Spleen (tissue), 11 donors: ENCODE results near the gene KCNC4. TPM values are rescaled to one million over a fixed set of nuclear protein-coding genes. Genes with fewer than 3 reads are reported as not detected.

Experiments
- DNase-seq: peaks from one replicate; pipeline ENCODE4 v3.0.0-alpha.2; 2020
- H3K27ac ChIP-seq, 8 donors: fragments of 200-600 bp; sonication (generic) in 7 of 8; 1 replicate in 4 of 8; 2 replicates in 4 of 8; pipeline versions ENCODE4 v1.5.0 to v1.8.0; 2016 to 2021; ENCODE audit warnings: inconsistent platforms in 4 of 8, mild to moderate bottlenecking in 4 of 8, moderate library complexity in 1 of 8
- H3K27me3 ChIP-seq, 7 donors: fragments of 200-600 bp; sonication (generic) in 6 of 7; replicated peaks in 1 of 7; 1 replicate in 4 of 7; 2 replicates in 3 of 7; pipeline versions ENCODE4 v1.5.0 to v1.8.0; 2016 to 2021; ENCODE audit warnings: inconsistent platforms in 3 of 7, mild to moderate bottlenecking in 1 of 7
- H3K36me3 ChIP-seq, 6 donors: fragments of 200-600 bp; sonication (generic) in 5 of 6; 1 replicate in 4 of 6; 2 replicates in 2 of 6; pipeline versions ENCODE4 v1.5.0 to v1.8.0; 2016 to 2021; ENCODE audit warnings: inconsistent platforms in 2 of 6
- H3K4me1 ChIP-seq, 6 donors: fragments of 200-600 bp; sonication (generic) in 5 of 6; 1 replicate in 3 of 6; 2 replicates in 3 of 6; pipeline versions ENCODE4 v1.5.0 to v1.8.0; 2016 to 2021; ENCODE audit warnings: inconsistent platforms in 3 of 6
- H3K4me3 ChIP-seq, 8 donors: fragments of 200-600 bp; sonication (generic) in 7 of 8; 1 replicate in 4 of 8; 2 replicates in 4 of 8; pipeline versions ENCODE4 v1.5.0 to v1.8.0; 2016 to 2021; ENCODE audit warnings: inconsistent platforms in 4 of 8, mild to moderate bottlenecking in 4 of 8, moderate library complexity in 2 of 8
- H3K9me3 ChIP-seq, 8 donors: fragments of 200-600 bp; sonication (generic) in 7 of 8; 1 replicate in 4 of 8; 2 replicates in 4 of 8; pipeline versions ENCODE4 v1.5.0 to v1.8.0; 2016 to 2021; ENCODE audit warnings: inconsistent platforms in 4 of 8
- POLR2A ChIP-seq, 3 donors: fragments of 450-650 bp; IDR thresholded peaks; one replicate each; pipeline ENCODE4 v1.5.1; 2017; ENCODE audit warnings: antibody characterized with exemption in 3 of 3, mild to moderate bottlenecking in 1 of 3
- POLR2AphosphoS5 ChIP-seq, 3 donors: sonication (generic); formaldehyde crosslinking; IDR thresholded peaks; one replicate each; pipeline ENCODE4 v1.5.1; 2017; ENCODE audit warnings: antibody characterized with exemption in 3 of 3
- WGBS, 5 donors: extraction: QIAGEN DNeasy Blood & Tissue Kit in 3 of 5; methylation state at CpG; one replicate each; pipeline versions ENCODE4 v1.1.5 to v1.1.7; 2013 to 2018; 5-methylcytosine and 5-hydroxymethylcytosine counted together
- intact Hi-C: fragments of 100-400 bp; cut with DNase I; formaldehyde crosslinking; loops from one replicate; pipeline ENCODE4 v1.15.0; 2023; ENCODE audit warnings: low total_unique reads
- polyA plus RNA-seq, 3 donors: library from polyadenylated mRNA; stranded (reverse); fragments of 200-250 nt; gene quantifications; one replicate each; pipeline ENCODE4 v1.2.1, GENCODE V29; 2013
- total RNA-seq, 7 donors: library from RNA; depleted of rRNA in 3 of 7; stranded (reverse); fragments of >200 nt in 3 of 7; fragmentation: NEBNext Ultra II Directional in 4 of 7; extraction: Animal tissue kit (Norgen Biotek cat#: 25700) in 4 of 7; gene quantifications; one replicate each; pipeline versions ENCODE4 v1.1.0 to v1.2.1, GENCODE V29; 2016 to 2021
- TF ChIP-seq, protein P1 (sequence below), 11 experiments: fragments of 200-600 bp in 7 of 11; fragments of 450-650 bp in 4 of 11; sonication (generic) in 4 of 11; IDR thresholded peaks in 8 of 11; conservative IDR thresholded peaks in 3 of 11; 1 replicate in 7 of 11; 2 replicates in 4 of 11; pipeline versions ENCODE4 v1.4.0 to v1.8.0; 2016 to 2021; ENCODE audit warnings: antibody characterized with exemption in 11 of 11, inconsistent platforms in 4 of 11, mild to moderate bottlenecking in 1 of 11
- donor health status: healthy with polysubstance abuse.
- donor health status: DM: no; HTN: no; CAD: no; lungs with moderate emphysema.
- donor health status: DM: no; HTN: no; CAD: no.
- donor health status: Bipolar disorder and iron deficiency.
- donor health status: healthy.
- donor health status: DM: no; HTN: no; CAD: no.
- donor health status: DM: yes; HTN: yes; CAD: no.

Gene KCNC4
- total and polyA plus RNA-seq, 10 donors: 1.4 to 22.1 (median 10.2) TPM

DNA sequence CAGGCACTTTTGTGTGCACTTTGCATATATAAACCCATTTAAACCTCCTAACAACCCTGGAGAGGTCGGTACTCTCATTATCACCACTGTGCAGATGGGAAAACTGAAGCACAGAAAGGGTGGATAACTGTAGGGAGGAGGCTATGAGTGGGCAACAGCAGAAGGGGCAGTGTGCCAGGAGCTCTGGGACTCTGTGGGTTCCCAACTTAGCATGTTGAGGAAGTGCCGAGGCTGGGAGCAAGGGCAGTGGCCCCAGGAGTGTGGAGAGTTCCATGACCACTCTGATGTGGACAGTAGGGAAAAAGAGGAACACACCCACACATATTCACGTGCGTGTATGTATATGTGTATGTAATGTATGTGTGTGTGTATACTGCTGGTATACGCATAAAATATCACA, 25.7 kb upstream of the KCNC4 start:
- H3K27me3 ChIP-seq: peaks cover 0 to 17% (median 0%) of the 10 kb centered on the region in 7 donors
- peaks cover 0 to 12% (median 5%) of the 10 kb centered on the region in 6 donors for H3K4me1 ChIP-seq
- no peak overlapping the region for H3K27ac ChIP-seq
- no peaks in the 10 kb centered on the region for H3K36me3 ChIP-seq
- intact Hi-C loops: no loop called here
- DNase-seq: no peak
- H3K4me3 ChIP-seq: no peak overlapping the region
- 49 to 67% (median 57%) methylated on average over 5 of the region's 5 CpGs for WGBS, 5 donors
- no peaks in the 10 kb centered on the region for H3K9me3 ChIP-seq
- no peak for TF ChIP-seq POLR2AphosphoS5 (IDR thresholded peaks at IDR 0.05)
- no peak for TF ChIP-seq POLR2A (IDR thresholded peaks at IDR 0.05)
- TF ChIP-seq, protein P1, sequence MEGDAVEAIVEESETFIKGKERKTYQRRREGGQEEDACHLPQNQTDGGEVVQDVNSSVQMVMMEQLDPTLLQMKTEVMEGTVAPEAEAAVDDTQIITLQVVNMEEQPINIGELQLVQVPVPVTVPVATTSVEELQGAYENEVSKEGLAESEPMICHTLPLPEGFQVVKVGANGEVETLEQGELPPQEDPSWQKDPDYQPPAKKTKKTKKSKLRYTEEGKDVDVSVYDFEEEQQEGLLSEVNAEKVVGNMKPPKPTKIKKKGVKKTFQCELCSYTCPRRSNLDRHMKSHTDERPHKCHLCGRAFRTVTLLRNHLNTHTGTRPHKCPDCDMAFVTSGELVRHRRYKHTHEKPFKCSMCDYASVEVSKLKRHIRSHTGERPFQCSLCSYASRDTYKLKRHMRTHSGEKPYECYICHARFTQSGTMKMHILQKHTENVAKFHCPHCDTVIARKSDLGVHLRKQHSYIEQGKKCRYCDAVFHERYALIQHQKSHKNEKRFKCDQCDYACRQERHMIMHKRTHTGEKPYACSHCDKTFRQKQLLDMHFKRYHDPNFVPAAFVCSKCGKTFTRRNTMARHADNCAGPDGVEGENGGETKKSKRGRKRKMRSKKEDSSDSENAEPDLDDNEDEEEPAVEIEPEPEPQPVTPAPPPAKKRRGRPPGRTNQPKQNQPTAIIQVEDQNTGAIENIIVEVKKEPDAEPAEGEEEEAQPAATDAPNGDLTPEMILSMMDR (IDR thresholded peaks at IDR 0.05 in 8 of 11, conservative IDR thresholded peaks at IDR 0.05 in 3 of 11): no peak

DNA sequence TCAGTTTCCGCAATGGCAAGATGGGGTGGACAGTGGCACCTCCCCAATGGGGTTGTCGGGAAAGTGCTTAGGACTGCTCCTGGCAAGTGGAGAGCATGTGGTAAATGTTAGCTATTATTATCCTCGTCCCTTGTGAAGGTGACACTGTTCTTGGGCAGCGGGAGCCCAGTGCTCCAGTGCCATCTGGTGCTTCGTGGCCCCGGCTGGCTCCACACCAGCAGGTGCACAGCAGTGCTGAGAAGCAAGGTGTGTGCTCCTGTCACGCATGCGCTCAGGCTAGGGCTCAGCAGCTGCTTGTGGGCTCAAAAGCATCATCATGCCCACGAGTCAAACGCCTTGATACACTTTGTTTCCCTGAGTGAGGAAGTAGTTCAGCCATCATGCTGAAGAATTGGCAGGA, 24.9 kb upstream of the KCNC4 start:
- H3K27me3 ChIP-seq: peaks cover 0 to 17% (median 0%) of the 10 kb centered on the region in 7 donors
- no peaks in the 10 kb centered on the region for H3K9me3 ChIP-seq
- TF ChIP-seq POLR2A (IDR thresholded peaks at IDR 0.05) (no peak), POLR2AphosphoS5 (IDR thresholded peaks at IDR 0.05) (no peak)
- TF ChIP-seq, protein P1 (IDR thresholded peaks at IDR 0.05 in 8 of 11, conservative IDR thresholded peaks at IDR 0.05 in 3 of 11): no peak
- H3K36me3 ChIP-seq: no peaks in the 10 kb centered on the region
- H3K4me3 ChIP-seq: no peak overlapping the region
- peaks cover 0 to 12% (median 5%) of the 10 kb centered on the region in 6 donors for H3K4me1 ChIP-seq
- no peak overlapping the region for H3K27ac ChIP-seq
- intact Hi-C loops: no loop called here
- DNase-seq: no peak
- 66 to 72% (median 68%) methylated on average over 9 to 10 of the region's 10 CpGs for WGBS, 5 donors

DNA sequence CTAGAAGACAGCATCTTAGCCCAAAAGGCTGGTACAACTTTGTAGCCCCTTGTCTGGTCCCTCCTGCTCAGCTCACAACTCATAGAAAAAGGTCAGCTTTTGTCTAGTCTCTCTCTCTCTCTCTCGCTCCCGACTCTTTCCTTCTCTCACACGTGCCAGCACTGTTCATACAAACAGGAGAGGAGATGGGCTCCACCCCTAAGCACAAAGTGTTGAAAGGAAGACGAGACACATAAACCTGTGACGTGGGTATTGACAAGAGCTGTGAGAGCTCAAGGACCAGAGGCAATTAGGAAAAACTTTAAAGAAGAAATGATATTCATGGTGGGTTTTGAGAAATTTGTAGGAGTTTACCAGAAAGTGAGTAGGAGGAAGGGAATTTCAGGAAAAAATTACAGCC, 23.6 kb upstream of the KCNC4 start:
- Histone ChIP-seq H3K36me3 (no peaks in the 10 kb centered on the region), H3K27me3 (peaks cover 0 to 17% (median 0%) of the 10 kb centered on the region in 7 donors), H3K9me3 (no peaks in the 10 kb centered on the region), H3K27ac (peak overlapping the region in 1 of 8 donors; percentile 19), H3K4me1 (peaks cover 0 to 12% (median 5%) of the 10 kb centered on the region in 6 donors), H3K4me3 (no peak overlapping the region)
- DNase-seq: no peak
- intact Hi-C loops: no loop called here
- 40 to 74% (median 62%) methylated on average over 5 of the region's 5 CpGs for WGBS, 5 donors
- TF ChIP-seq POLR2AphosphoS5 (IDR thresholded peaks at IDR 0.05): no peak
- TF ChIP-seq, protein P1 (IDR thresholded peaks at IDR 0.05 in 8 of 11, conservative IDR thresholded peaks at IDR 0.05 in 3 of 11): no peak
- no peak for TF ChIP-seq POLR2A (IDR thresholded peaks at IDR 0.05)

DNA sequence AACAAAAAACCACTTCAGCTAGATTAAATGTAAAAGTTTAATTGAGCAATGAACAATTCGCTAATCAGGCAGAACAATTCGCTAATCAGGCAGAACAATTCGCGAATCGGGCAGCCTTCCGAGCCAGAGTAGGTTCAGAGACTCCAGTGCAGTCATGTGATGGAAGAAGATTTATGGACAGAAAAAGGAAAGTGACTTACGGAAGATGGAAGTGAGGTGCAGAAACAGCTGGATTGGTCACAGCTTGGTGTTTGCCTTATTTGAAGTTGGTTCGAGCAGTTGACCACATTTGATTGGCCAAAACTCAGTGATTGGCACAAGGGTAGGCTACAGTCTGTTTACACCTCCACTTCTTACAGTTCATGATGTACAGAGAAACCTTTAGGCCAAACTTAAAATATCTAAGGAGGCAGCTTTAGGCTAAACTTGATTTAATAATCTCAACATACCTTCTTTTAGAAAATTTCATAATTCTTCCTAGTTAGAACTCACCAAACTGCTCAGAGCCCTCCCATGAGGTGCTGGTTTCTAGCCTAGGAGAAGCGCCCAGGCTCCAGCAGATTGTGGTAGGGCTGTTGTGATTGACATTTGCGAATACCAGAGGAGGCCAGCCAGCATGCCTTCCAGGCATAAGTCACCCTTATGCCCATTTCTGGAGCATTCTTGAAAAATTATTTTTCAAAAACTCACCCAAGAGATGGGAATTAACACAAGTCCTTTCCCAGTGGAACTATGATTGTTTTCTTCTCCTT, 22.8 kb upstream of the KCNC4 start:
- Histone ChIP-seq H3K4me3 (no peak overlapping the region), H3K27ac (peak overlapping the region in 5 of 8 donors; percentile 8 to 51 (median 23)), H3K9me3 (no peaks in the 10 kb centered on the region), H3K36me3 (no peaks in the 10 kb centered on the region), H3K4me1 (peaks cover 0 to 12% (median 5%) of the 10 kb centered on the region in 6 donors), H3K27me3 (peaks cover 0 to 13% (median 0%) of the 10 kb centered on the region in 7 donors)
- TF ChIP-seq, protein P1 (IDR thresholded peaks at IDR 0.05 in 8 of 11, conservative IDR thresholded peaks at IDR 0.05 in 3 of 11): no peak
- TF ChIP-seq POLR2AphosphoS5 (IDR thresholded peaks at IDR 0.05): no peak
- no peak for TF ChIP-seq POLR2A (IDR thresholded peaks at IDR 0.05)
- intact Hi-C loops: no loop called here
- no peak for DNase-seq
- 77 to 85% (median 81%) methylated on average over 10 of the region's 10 CpGs for WGBS, 5 donors
